HG03045 (cell line): Measurements from ENCODE around the gene NCAPG.
"Not testable (repeated sequence)": the region's sequence is repeated elsewhere in the genome, so short reads cannot be mapped to it uniquely, and the experiment has no call there.

ENCODE experiments used
- ATAC-seq: cut with Tn5 transposase; IDR thresholded peaks from one replicate; pipeline ENCODE4 v1.9.1; 2021; ENCODE audit warnings: mild to moderate bottlenecking, moderate library complexity; ENCODE audit not compliant: unreplicated experiment

Gene NCAPG

GRCh38 chr4:17787315-17787714, 23.5 kb upstream of the NCAPG start:
- no peak for ATAC-seq

- ATAC-seq, result no peak
Observed at GRCh38 chr4:17788956-17789355, 21.8 kb upstream of the NCAPG start.

- ATAC-seq, result no peak
Observed at GRCh38 chr4:17794730-17795129, 16.0 kb upstream of the NCAPG start.

GRCh38 chr4:17797808-17798207, 13.0 kb upstream of the NCAPG start:
- no peak for ATAC-seq

- no peak for ATAC-seq
Observed at GRCh38 chr4:17805580-17806155, 5.1 kb upstream of the NCAPG start.

- ATAC-seq, result no peak
Observed at GRCh38 chr4:17807446-17807845, 3.3 kb upstream of the NCAPG start.

GRCh38 chr4:17809667-17810066, 1.1 kb upstream of the NCAPG start:
- ATAC-seq, result no peak

GRCh38 chr4:17811078-17811603, 362 bp downstream of the NCAPG start:
- ATAC-seq, result peak; percentile 30

- ATAC-seq, result no peak
Observed at GRCh38 chr4:17812125-17812524, 1.3 kb downstream of the NCAPG start.

GRCh38 chr4:17812801-17813200, 2.0 kb downstream of the NCAPG start:
- no peak for ATAC-seq

- ATAC-seq, result no peak
Observed at GRCh38 chr4:17814140-17814539, 3.4 kb downstream of the NCAPG start.

- no peak for ATAC-seq
Observed at GRCh38 chr4:17816142-17816541, 5.4 kb downstream of the NCAPG start.

GRCh38 chr4:17817027-17817426, 6.2 kb downstream of the NCAPG start:
- peak; percentile 80 for ATAC-seq

GRCh38 chr4:17823871-17824669, 13.3 kb downstream of the NCAPG start:
- ATAC-seq, result no peak

- no peak for ATAC-seq
Observed at GRCh38 chr4:17846266-17846665, 35.5 kb downstream of the NCAPG start.

GRCh38 chr4:17850295-17850694, 39.5 kb downstream of the NCAPG start:
- not testable (repeated sequence) for ATAC-seq

- no peak for ATAC-seq
Observed at GRCh38 chr4:17851959-17852358, 41.2 kb downstream of the NCAPG start.

GRCh38 chr4:17854036-17854435, 43.3 kb downstream of the NCAPG start:
- no peak for ATAC-seq

GRCh38 chr4:17859793-17860406, 49.1 kb downstream of the NCAPG start:
- ATAC-seq, result no peak

GRCh38 chr4:17861906-17862305, 51.1 kb downstream of the NCAPG start:
- not testable (repeated sequence) for ATAC-seq

GRCh38 chr4:17865866-17866363, 55.1 kb downstream of the NCAPG start:
- ATAC-seq, result no peak

- ATAC-seq, result no peak
Observed at GRCh38 chr4:17866810-17867209, 56.0 kb downstream of the NCAPG start.
